SK-N-SH treated with all-trans-retinoic acid at 6 μM for 48 hours (cell line): ENCODE measurements around the gene GTPBP8.

Experiments used
- ATAC-seq: fragments of 200-7000 bp; cut with Tn5 transposase; 3 replicates; pipeline ENCODE4 v1.9.1; 2020; ENCODE audit warnings: mild to moderate bottlenecking, moderate library complexity
- CREB5 ChIP-seq: fragments of 250-450 bp; sonication (Bioruptor Pico); IDR thresholded peaks from 2 replicates; pipeline ENCODE4 v1.5.1; 2020; ENCODE audit warnings: low read depth, mild to moderate bottlenecking, moderate library complexity
- CSDC2 ChIP-seq: fragments of 250-450 bp; sonication (Bioruptor Pico); IDR thresholded peaks from 2 replicates; pipeline ENCODE4 v1.5.0; 2020; ENCODE audit warnings: mild to moderate bottlenecking, moderate library complexity
- CSRNP3 ChIP-seq: fragments of 250-450 bp; sonication (Bioruptor Pico); IDR thresholded peaks from 2 replicates; pipeline ENCODE4 v1.5.1; 2021; ENCODE audit warnings: mild to moderate bottlenecking, moderate library complexity
- ESRRG ChIP-seq: fragments of 250-450 bp; sonication (Bioruptor Pico); IDR thresholded peaks from 2 replicates; pipeline ENCODE4 v1.6.1; 2021; ENCODE audit warnings: mild to moderate bottlenecking
- GLIS3 ChIP-seq: fragments of 250-450 bp; sonication (Bioruptor Pico); IDR thresholded peaks from 2 replicates; pipeline ENCODE4 v1.5.0; 2020; ENCODE audit warnings: mild to moderate bottlenecking, moderate library complexity
- ISL1 ChIP-seq: fragments of 250-450 bp; sonication (Bioruptor Pico); IDR thresholded peaks from 2 replicates; pipeline ENCODE4 v2.1.2; 2022; ENCODE audit warnings: mild to moderate bottlenecking, moderate library complexity
- OSR1 ChIP-seq: fragments of 250-450 bp; sonication (Bioruptor Pico); IDR thresholded peaks from 2 replicates; pipeline ENCODE4 v1.8.0; 2022; ENCODE audit warnings: moderate library complexity, mild to moderate bottlenecking, inconsistent platforms
- PPARA ChIP-seq: fragments of 250-450 bp; sonication (Bioruptor Pico); IDR thresholded peaks from 2 replicates; pipeline ENCODE4 v1.5.0; 2020; ENCODE audit warnings: mild to moderate bottlenecking, borderline replicate concordance
- RARB ChIP-seq: fragments of 250-450 bp; sonication (Bioruptor Pico); IDR thresholded peaks from 2 replicates; pipeline ENCODE4 v1.8.0; 2021; ENCODE audit warnings: mild to moderate bottlenecking, moderate library complexity
- SNAI2 ChIP-seq: fragments of 250-450 bp; sonication (Bioruptor Pico); IDR thresholded peaks from 2 replicates; pipeline ENCODE4 v1.5.0; 2020; ENCODE audit warnings: mild to moderate bottlenecking, moderate library complexity
- TCF4 ChIP-seq: fragments of 250-450 bp; sonication (Bioruptor Pico); IDR thresholded peaks from 2 replicates; pipeline ENCODE4 v1.8.0; 2021; ENCODE audit warnings: mild to moderate bottlenecking, moderate library complexity, borderline replicate concordance
- TOX ChIP-seq: fragments of 250-450 bp; sonication (Bioruptor Pico); IDR thresholded peaks from 2 replicates; pipeline ENCODE4 v1.8.0; 2021; ENCODE audit warnings: mild to moderate bottlenecking, moderate library complexity, borderline replicate concordance
- TSHZ2 ChIP-seq: fragments of 250-450 bp; sonication (Bioruptor Pico); IDR thresholded peaks from 2 replicates; pipeline ENCODE4 v1.5.0; 2020; ENCODE audit warnings: mild to moderate bottlenecking, moderate library complexity
- ZC3H10 ChIP-seq: fragments of 250-450 bp; sonication (Bioruptor Pico); IDR thresholded peaks from 2 replicates; pipeline ENCODE4 v1.5.1; 2021; ENCODE audit warnings: mild to moderate bottlenecking, moderate library complexity
- ZFP3 ChIP-seq: fragments of 250-450 bp; sonication (Bioruptor Pico); IDR thresholded peaks from 2 replicates; pipeline ENCODE4 v1.5.0; 2020; ENCODE audit warnings: mild to moderate bottlenecking, moderate library complexity
- ZNF565 ChIP-seq: fragments of 450-650 bp; formaldehyde crosslinking; conservative IDR thresholded peaks from 2 replicates; pipeline ENCODE4 v1.5.0; 2020; ENCODE audit warnings: low read depth, mild to moderate bottlenecking, moderate library complexity
- ZNF70 ChIP-seq: fragments of 450-650 bp; formaldehyde crosslinking; IDR thresholded peaks from 2 replicates; pipeline ENCODE4 v1.5.0; 2020; ENCODE audit warnings: mild to moderate bottlenecking, moderate library complexity
- ZNF8 ChIP-seq: fragments of 450-650 bp; formaldehyde crosslinking; IDR thresholded peaks from 2 replicates; pipeline ENCODE4 v1.5.0; 2020; ENCODE audit warnings: mild to moderate bottlenecking, moderate library complexity
- TF ChIP-seq, protein P1 (sequence below): fragments of 250-450 bp; sonication (Bioruptor Pico); IDR thresholded peaks from 2 replicates; pipeline ENCODE4 v1.8.0; 2021; ENCODE audit warnings: low read depth, mild to moderate bottlenecking, moderate library complexity, borderline replicate concordance
- TF ChIP-seq, protein P2 (sequence below): fragments of 250-450 bp; sonication (Bioruptor Pico); IDR thresholded peaks from 2 replicates; pipeline ENCODE4 v1.8.0; 2020; ENCODE audit warnings: mild to moderate bottlenecking, moderate library complexity, borderline replicate concordance

GTPBP8 gene

GRCh38 chr3:112966633-112967032 is 24.2 kb upstream of the GTPBP8 start:
- no peak for ATAC-seq
- TF ChIP-seq, protein P1, sequence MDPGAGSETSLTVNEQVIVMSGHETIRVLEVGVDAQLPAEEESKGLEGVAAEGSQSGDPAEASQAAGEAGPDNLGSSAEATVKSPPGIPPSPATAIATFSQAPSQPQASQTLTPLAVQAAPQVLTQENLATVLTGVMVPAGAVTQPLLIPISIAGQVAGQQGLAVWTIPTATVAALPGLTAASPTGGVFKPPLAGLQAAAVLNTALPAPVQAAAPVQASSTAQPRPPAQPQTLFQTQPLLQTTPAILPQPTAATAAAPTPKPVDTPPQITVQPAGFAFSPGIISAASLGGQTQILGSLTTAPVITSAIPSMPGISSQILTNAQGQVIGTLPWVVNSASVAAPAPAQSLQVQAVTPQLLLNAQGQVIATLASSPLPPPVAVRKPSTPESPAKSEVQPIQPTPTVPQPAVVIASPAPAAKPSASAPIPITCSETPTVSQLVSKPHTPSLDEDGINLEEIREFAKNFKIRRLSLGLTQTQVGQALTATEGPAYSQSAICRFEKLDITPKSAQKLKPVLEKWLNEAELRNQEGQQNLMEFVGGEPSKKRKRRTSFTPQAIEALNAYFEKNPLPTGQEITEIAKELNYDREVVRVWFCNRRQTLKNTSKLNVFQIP (CRISPR knock-in tag), result no peak
- TF ChIP-seq CSDC2 (CRISPR knock-in tag) (no peak), ISL1 (CRISPR knock-in tag) (no peak), ZC3H10 (CRISPR knock-in tag) (no peak), ZNF565 (no peak), SNAI2 (CRISPR knock-in tag) (no peak), TCF4 (CRISPR knock-in tag) (no peak), TOX (CRISPR knock-in tag) (no peak), ZFP3 (CRISPR knock-in tag) (no peak), ESRRG (CRISPR knock-in tag) (no peak), OSR1 (CRISPR knock-in tag) (no peak), ZNF70 (CRISPR knock-in tag) (no peak), RARB (CRISPR knock-in tag) (no peak), CREB5 (no peak), GLIS3 (CRISPR knock-in tag) (no peak), ZNF8 (CRISPR knock-in tag) (no peak), TSHZ2 (CRISPR knock-in tag) (no peak), CSRNP3 (CRISPR knock-in tag) (no peak), PPARA (CRISPR knock-in tag) (no peak)
- TF ChIP-seq, protein P2, sequence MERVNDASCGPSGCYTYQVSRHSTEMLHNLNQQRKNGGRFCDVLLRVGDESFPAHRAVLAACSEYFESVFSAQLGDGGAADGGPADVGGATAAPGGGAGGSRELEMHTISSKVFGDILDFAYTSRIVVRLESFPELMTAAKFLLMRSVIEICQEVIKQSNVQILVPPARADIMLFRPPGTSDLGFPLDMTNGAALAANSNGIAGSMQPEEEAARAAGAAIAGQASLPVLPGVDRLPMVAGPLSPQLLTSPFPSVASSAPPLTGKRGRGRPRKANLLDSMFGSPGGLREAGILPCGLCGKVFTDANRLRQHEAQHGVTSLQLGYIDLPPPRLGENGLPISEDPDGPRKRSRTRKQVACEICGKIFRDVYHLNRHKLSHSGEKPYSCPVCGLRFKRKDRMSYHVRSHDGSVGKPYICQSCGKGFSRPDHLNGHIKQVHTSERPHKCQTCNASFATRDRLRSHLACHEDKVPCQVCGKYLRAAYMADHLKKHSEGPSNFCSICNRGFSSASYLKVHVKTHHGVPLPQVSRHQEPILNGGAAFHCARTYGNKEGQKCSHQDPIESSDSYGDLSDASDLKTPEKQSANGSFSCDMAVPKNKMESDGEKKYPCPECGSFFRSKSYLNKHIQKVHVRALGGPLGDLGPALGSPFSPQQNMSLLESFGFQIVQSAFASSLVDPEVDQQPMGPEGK (CRISPR knock-in tag), result no peak
- TF ChIP-seq, all 23 proteins: peak for 0

- no peak for ATAC-seq
- TF ChIP-seq, protein P1 (CRISPR knock-in tag), result no peak
- TF ChIP-seq GLIS3 (CRISPR knock-in tag) (no peak), TOX (CRISPR knock-in tag) (no peak), TSHZ2 (CRISPR knock-in tag) (no peak)
Measured at GRCh38 chr3:112967425-112967824, 23.4 kb upstream of the GTPBP8 start.
